Measurements from ENCODE around the gene ACSM3.
"Not testable (repeated sequence)": the region's sequence is repeated elsewhere in the genome, so short reads cannot be mapped to it uniquely, and the experiment has no call there.

The ACSM3 gene

GRCh38 chr16:20763461-20764232 is at the start of gene ACSM3:
TSS of gene ACSM3 (plus strand) at chr16:20764014. CDS start at chr16:20770035, 6,021 bp downstream.
- DNase-seq (ENCODE audit: low read depth) = peak; percentile 54

- not testable (repeated sequence) for DNase-seq (ENCODE audit: low read depth)
These were observed 46.1 kb upstream of the ACSM3 start for GRCh38 chr16:20717718-20718117.

GRCh38 chr16:20720251-20720650 is 43.6 kb upstream of the ACSM3 start:
- DNase-seq (ENCODE audit: low read depth) = no peak

GRCh38 chr16:20726661-20727060 is 37.2 kb upstream of the ACSM3 start:
- no peak for DNase-seq (ENCODE audit: low read depth)

GRCh38 chr16:20727181-20727580 is 36.6 kb upstream of the ACSM3 start:
- DNase-seq (ENCODE audit: low read depth) = no peak

- no peak for DNase-seq (ENCODE audit: low read depth)
These were observed 34.7 kb upstream of the ACSM3 start for GRCh38 chr16:20729141-20729540.

- DNase-seq (ENCODE audit: low read depth) = no peak
These were observed 29.8 kb upstream of the ACSM3 start for GRCh38 chr16:20734056-20734455.

- DNase-seq (ENCODE audit: low read depth) = no peak
These were observed 29.0 kb upstream of the ACSM3 start for GRCh38 chr16:20734782-20735181.

- DNase-seq (ENCODE audit: low read depth) = no peak
These were observed 28.3 kb upstream of the ACSM3 start for GRCh38 chr16:20735490-20735889.

- DNase-seq (ENCODE audit: low read depth) = no peak
These were observed 23.6 kb upstream of the ACSM3 start for GRCh38 chr16:20740007-20740883.

- DNase-seq (ENCODE audit: low read depth) = peak; percentile 87
These were observed 22.8 kb upstream of the ACSM3 start for GRCh38 chr16:20740901-20741521.

GRCh38 chr16:20741554-20742285 is 22.1 kb upstream of the ACSM3 start, which contains the start of gene THUMPD1:
TSS of gene THUMPD1 (minus strand) at chr16:20741818. CDS start at chr16:20741739, 79 bp downstream.
- DNase-seq (ENCODE audit: low read depth) = peak; percentile 97

- no peak for DNase-seq (ENCODE audit: low read depth)
These were observed 20.2 kb upstream of the ACSM3 start for GRCh38 chr16:20743591-20743990.

GRCh38 chr16:20744922-20745440 is 18.8 kb upstream of the ACSM3 start:
- DNase-seq (ENCODE audit: low read depth) = no peak

- no peak for DNase-seq (ENCODE audit: low read depth)
These were observed 17.4 kb upstream of the ACSM3 start for GRCh38 chr16:20746461-20746860.

GRCh38 chr16:20747030-20747816 is 16.6 kb upstream of the ACSM3 start:
- DNase-seq (ENCODE audit: low read depth) = no peak

- DNase-seq (ENCODE audit: low read depth) = no peak
These were observed 14.3 kb upstream of the ACSM3 start for GRCh38 chr16:20749474-20749873.

- DNase-seq (ENCODE audit: low read depth) = no peak
These were observed 13.3 kb upstream of the ACSM3 start for GRCh38 chr16:20750558-20750957.

- no peak for DNase-seq (ENCODE audit: low read depth)
These were observed 10.1 kb upstream of the ACSM3 start for GRCh38 chr16:20753727-20754126.

- no peak for DNase-seq (ENCODE audit: low read depth)
These were observed 8.6 kb upstream of the ACSM3 start for GRCh38 chr16:20755238-20755637.

- not testable (repeated sequence) for DNase-seq (ENCODE audit: low read depth)
These were observed 8.0 kb upstream of the ACSM3 start for GRCh38 chr16:20755799-20756198.
